H1 (cell line): Measurements from ENCODE around the gene CEP152. TPM values are rescaled to one million over a fixed set of nuclear protein-coding genes. Genes with fewer than 3 reads are reported as not detected.

Source experiments
- ASH2L ChIP-seq: fragments of 200-600, 300-600 bp; sonication (generic); IDR thresholded peaks from one replicate; pipeline ENCODE4 v1.7.1; 2017; ENCODE audit warnings: low read length
- CBX8 ChIP-seq: fragments of 300-800, 300-1000 bp; sonication (generic); IDR thresholded peaks from 2 replicates; pipeline ENCODE4 v1.7.1; 2016; ENCODE audit warnings: low read depth, low read length, borderline replicate concordance
- CHD1 ChIP-seq: IDR thresholded peaks from 2 replicates; pipeline ENCODE4 v1.6.1; 2012; ENCODE audit warnings: low read depth, low read length, improper control_type of control experiment
- GABPA ChIP-seq: IDR thresholded peaks from 2 replicates; pipeline ENCODE4 v1.6.1; 2011; ENCODE audit warnings: mild to moderate bottlenecking, low read length, moderate library complexity, borderline replicate concordance; ENCODE audit not compliant: insufficient read depth
- RFX5 ChIP-seq: IDR thresholded peaks from 2 replicates; pipeline ENCODE4 v1.6.1; 2011; ENCODE audit warnings: low read depth, low read length, improper control_type of control experiment, borderline replicate concordance
- polyA plus RNA-seq, 7 experiments: library from polyadenylated mRNA; depleted of rRNA in 3 of 7; stranded (reverse) in 5 of 7; unstranded in 2 of 7; fragments of >200 nt in 5 of 7; fragments of 200-250 nt in 2 of 7; gene quantifications; 1 replicate in 5 of 7; 2 replicates in 1 of 7; 4 replicates in 1 of 7; pipeline versions ENCODE4 v1.2.1 to v1.2.3, GENCODE V29; 2011 to 2013; ENCODE audit warnings: missing spikeins in 2 of 7, mixed read lengths in 2 of 7
- total RNA-seq: library from RNA; stranded (reverse); fragmentation: NEBNext Ultra II Directional; extraction: Animal tissue kit (Norgen Biotek cat#: 25700); gene quantifications from 2 replicates; pipeline ENCODE4 v1.2.1, GENCODE V29; 2021
- TF ChIP-seq, protein P1 (sequence below): fragments of 300-600 bp; sonication (generic); IDR thresholded peaks from 2 replicates; pipeline ENCODE4 v1.7.1; 2012; ENCODE audit warnings: low read length, moderate library complexity, mild to moderate bottlenecking, inconsistent platforms; ENCODE audit not compliant: insufficient replicate concordance
- TF ChIP-seq, protein P2 (sequence below): IDR thresholded peaks from 2 replicates; pipeline ENCODE4 v1.6.1; 2012; ENCODE audit warnings: inconsistent platforms

Gene CEP152
- total and polyA plus RNA-seq, 2 of the 8 experiments (the other 6 are each of a cell fraction or from before 2014, with no cell fraction given) = 1.4 to 16.2 TPM

DNA sequence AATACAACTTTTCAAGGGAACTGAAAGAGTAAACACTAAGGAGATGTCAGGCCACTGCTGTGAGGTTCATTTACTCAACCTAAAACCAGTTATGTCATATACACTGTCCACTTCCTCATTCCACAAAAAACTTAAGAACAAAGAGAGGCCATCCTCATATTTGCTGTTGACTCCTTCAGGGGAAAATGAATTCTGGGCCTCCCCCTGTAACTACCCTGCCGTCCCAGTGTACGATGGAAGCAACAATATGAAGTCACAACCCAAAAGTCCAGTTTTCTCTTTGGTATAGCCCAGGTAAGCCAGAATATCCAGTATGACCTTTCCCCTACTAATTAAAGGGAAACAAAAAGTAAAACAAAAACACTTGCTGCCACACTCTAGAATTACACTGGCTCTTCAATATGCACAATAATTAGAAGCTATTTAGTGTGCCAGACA, 16.2 kb downstream of the CEP152 start (continued):
- TF ChIP-seq, protein P1, sequence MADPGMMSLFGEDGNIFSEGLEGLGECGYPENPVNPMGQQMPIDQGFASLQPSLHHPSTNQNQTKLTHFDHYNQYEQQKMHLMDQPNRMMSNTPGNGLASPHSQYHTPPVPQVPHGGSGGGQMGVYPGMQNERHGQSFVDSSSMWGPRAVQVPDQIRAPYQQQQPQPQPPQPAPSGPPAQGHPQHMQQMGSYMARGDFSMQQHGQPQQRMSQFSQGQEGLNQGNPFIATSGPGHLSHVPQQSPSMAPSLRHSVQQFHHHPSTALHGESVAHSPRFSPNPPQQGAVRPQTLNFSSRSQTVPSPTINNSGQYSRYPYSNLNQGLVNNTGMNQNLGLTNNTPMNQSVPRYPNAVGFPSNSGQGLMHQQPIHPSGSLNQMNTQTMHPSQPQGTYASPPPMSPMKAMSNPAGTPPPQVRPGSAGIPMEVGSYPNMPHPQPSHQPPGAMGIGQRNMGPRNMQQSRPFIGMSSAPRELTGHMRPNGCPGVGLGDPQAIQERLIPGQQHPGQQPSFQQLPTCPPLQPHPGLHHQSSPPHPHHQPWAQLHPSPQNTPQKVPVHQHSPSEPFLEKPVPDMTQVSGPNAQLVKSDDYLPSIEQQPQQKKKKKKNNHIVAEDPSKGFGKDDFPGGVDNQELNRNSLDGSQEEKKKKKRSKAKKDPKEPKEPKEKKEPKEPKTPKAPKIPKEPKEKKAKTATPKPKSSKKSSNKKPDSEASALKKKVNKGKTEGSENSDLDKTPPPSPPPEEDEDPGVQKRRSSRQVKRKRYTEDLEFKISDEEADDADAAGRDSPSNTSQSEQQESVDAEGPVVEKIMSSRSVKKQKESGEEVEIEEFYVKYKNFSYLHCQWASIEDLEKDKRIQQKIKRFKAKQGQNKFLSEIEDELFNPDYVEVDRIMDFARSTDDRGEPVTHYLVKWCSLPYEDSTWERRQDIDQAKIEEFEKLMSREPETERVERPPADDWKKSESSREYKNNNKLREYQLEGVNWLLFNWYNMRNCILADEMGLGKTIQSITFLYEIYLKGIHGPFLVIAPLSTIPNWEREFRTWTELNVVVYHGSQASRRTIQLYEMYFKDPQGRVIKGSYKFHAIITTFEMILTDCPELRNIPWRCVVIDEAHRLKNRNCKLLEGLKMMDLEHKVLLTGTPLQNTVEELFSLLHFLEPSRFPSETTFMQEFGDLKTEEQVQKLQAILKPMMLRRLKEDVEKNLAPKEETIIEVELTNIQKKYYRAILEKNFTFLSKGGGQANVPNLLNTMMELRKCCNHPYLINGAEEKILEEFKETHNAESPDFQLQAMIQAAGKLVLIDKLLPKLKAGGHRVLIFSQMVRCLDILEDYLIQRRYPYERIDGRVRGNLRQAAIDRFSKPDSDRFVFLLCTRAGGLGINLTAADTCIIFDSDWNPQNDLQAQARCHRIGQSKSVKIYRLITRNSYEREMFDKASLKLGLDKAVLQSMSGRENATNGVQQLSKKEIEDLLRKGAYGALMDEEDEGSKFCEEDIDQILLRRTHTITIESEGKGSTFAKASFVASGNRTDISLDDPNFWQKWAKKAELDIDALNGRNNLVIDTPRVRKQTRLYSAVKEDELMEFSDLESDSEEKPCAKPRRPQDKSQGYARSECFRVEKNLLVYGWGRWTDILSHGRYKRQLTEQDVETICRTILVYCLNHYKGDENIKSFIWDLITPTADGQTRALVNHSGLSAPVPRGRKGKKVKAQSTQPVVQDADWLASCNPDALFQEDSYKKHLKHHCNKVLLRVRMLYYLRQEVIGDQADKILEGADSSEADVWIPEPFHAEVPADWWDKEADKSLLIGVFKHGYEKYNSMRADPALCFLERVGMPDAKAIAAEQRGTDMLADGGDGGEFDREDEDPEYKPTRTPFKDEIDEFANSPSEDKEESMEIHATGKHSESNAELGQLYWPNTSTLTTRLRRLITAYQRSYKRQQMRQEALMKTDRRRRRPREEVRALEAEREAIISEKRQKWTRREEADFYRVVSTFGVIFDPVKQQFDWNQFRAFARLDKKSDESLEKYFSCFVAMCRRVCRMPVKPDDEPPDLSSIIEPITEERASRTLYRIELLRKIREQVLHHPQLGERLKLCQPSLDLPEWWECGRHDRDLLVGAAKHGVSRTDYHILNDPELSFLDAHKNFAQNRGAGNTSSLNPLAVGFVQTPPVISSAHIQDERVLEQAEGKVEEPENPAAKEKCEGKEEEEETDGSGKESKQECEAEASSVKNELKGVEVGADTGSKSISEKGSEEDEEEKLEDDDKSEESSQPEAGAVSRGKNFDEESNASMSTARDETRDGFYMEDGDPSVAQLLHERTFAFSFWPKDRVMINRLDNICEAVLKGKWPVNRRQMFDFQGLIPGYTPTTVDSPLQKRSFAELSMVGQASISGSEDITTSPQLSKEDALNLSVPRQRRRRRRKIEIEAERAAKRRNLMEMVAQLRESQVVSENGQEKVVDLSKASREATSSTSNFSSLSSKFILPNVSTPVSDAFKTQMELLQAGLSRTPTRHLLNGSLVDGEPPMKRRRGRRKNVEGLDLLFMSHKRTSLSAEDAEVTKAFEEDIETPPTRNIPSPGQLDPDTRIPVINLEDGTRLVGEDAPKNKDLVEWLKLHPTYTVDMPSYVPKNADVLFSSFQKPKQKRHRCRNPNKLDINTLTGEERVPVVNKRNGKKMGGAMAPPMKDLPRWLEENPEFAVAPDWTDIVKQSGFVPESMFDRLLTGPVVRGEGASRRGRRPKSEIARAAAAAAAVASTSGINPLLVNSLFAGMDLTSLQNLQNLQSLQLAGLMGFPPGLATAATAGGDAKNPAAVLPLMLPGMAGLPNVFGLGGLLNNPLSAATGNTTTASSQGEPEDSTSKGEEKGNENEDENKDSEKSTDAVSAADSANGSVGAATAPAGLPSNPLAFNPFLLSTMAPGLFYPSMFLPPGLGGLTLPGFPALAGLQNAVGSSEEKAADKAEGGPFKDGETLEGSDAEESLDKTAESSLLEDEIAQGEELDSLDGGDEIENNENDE = no peak
- TF ChIP-seq, protein P2, sequence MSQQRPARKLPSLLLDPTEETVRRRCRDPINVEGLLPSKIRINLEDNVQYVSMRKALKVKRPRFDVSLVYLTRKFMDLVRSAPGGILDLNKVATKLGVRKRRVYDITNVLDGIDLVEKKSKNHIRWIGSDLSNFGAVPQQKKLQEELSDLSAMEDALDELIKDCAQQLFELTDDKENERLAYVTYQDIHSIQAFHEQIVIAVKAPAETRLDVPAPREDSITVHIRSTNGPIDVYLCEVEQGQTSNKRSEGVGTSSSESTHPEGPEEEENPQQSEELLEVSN = no peak
- TF ChIP-seq ASH2L (no peak), GABPA (no peak), CHD1 (no peak), CBX8 (no peak), RFX5 (no peak)
- TF ChIP-seq, all 59 proteins: peak for 0
